HUES48 (cell line): ENCODE data around the gene FBXO9.

Experiments
- H3K27ac ChIP-seq: one replicate; pipeline ENCODE4 v1.7.0; 2013; ENCODE audit warnings: low read depth, low read length, inconsistent platforms
- H3K27me3 ChIP-seq: 2 replicates; pipeline ENCODE4 v1.6.1; 2013; ENCODE audit warnings: mild to moderate bottlenecking, low read length; ENCODE audit not compliant: control insufficient read depth, insufficient read depth
- H3K36me3 ChIP-seq: 2 replicates; pipeline ENCODE4 v1.6.1; 2013; ENCODE audit warnings: low read length; ENCODE audit not compliant: control insufficient read depth, insufficient read depth
- H3K4me1 ChIP-seq: 2 replicates; pipeline ENCODE4 v1.6.1; 2013; ENCODE audit warnings: mild to moderate bottlenecking, low read length; ENCODE audit not compliant: control insufficient read depth, insufficient read depth
- H3K4me3 ChIP-seq: 2 replicates; pipeline ENCODE4 v1.5.1; 2013; ENCODE audit warnings: mild to moderate bottlenecking, low read depth, low read length
- H3K9ac ChIP-seq: 2 replicates; pipeline ENCODE4 v1.6.1; 2013; ENCODE audit warnings: mild to moderate bottlenecking, low read depth, low read length, moderate library complexity
- H3K9me3 ChIP-seq: 2 replicates; pipeline ENCODE4 v1.6.1; 2013; ENCODE audit warnings: low read length; ENCODE audit not compliant: control insufficient read depth, insufficient read depth

The FBXO9 gene

GRCh38 chr6:53136000-53136609, 70.9 kb downstream of the FBXO9 start:
- no peak overlapping the region for H3K27ac ChIP-seq
- no peaks in the 10 kb centered on the region for H3K4me1 ChIP-seq
- no peak overlapping the region for H3K4me3 ChIP-seq
- no peaks in the 10 kb centered on the region for H3K9me3 ChIP-seq
- H3K9ac ChIP-seq = no peak overlapping the region
- H3K36me3 ChIP-seq = no peaks in the 10 kb centered on the region
- H3K27me3 ChIP-seq = no peaks in the 10 kb centered on the region

GRCh38 chr6:53139841-53140413, 74.7 kb downstream of the FBXO9 start:
- Histone ChIP-seq H3K27ac (no peak overlapping the region), H3K4me3 (no peak overlapping the region), H3K27me3 (no peaks in the 10 kb centered on the region), H3K36me3 (no peaks in the 10 kb centered on the region), H3K9me3 (no peaks in the 10 kb centered on the region), H3K9ac (no peak overlapping the region), H3K4me1 (no peaks in the 10 kb centered on the region)

GRCh38 chr6:53142810-53143209, 77.6 kb downstream of the FBXO9 start:
- H3K27ac ChIP-seq = no peak overlapping the region
- H3K36me3 ChIP-seq = no peaks in the 10 kb centered on the region
- H3K9ac ChIP-seq = no peak overlapping the region
- H3K9me3 ChIP-seq = no peaks in the 10 kb centered on the region
- H3K4me3 ChIP-seq = no peak overlapping the region
- H3K27me3 ChIP-seq = no peaks in the 10 kb centered on the region
- H3K4me1 ChIP-seq = no peaks in the 10 kb centered on the region

- H3K4me3 ChIP-seq = no peak overlapping the region
- no peaks in the 10 kb centered on the region for H3K27me3 ChIP-seq
Measured at GRCh38 chr6:53143710-53144109, 78.5 kb downstream of the FBXO9 start.

GRCh38 chr6:53144802-53145201, 79.6 kb downstream of the FBXO9 start:
- H3K9me3 ChIP-seq = no peaks in the 10 kb centered on the region
- H3K27me3 ChIP-seq = no peaks in the 10 kb centered on the region
- H3K4me1 ChIP-seq = no peaks in the 10 kb centered on the region
- no peak overlapping the region for H3K9ac ChIP-seq
- H3K4me3 ChIP-seq = no peak overlapping the region
- H3K27ac ChIP-seq = no peak overlapping the region
- no peaks in the 10 kb centered on the region for H3K36me3 ChIP-seq

More at GRCh38 chr6:53143710-53144109, 78.5 kb downstream of the FBXO9 start:
- Histone ChIP-seq H3K9me3 (no peaks in the 10 kb centered on the region), H3K36me3 (no peaks in the 10 kb centered on the region), H3K9ac (no peak overlapping the region), H3K27ac (no peak overlapping the region), H3K4me1 (no peaks in the 10 kb centered on the region)

- Histone ChIP-seq H3K9me3 (no peaks in the 10 kb centered on the region), H3K36me3 (no peaks in the 10 kb centered on the region), H3K4me1 (no peaks in the 10 kb centered on the region), H3K9ac (no peak within 1 kb of the TSS), H3K27me3 (no peaks in the 10 kb centered on the region), H3K4me3 (no peak within 1 kb of the TSS), H3K27ac (no peak within 1 kb of the TSS)
Measured at GRCh38 chr6:53148684-53149083, 83.5 kb downstream of the FBXO9 start, which contains the start of gene GCM1. GCM1 (minus strand) TSS chr6:53148841; CDS start chr6:53145632, 3,209 bp downstream.
